GM18868 (cell line): Measurements from ENCODE around the gene LPAR3.
A peak's percentile ranks its signal among the peaks of the same experiment; 100 is the strongest.
"Not testable (repeated sequence)": the region's sequence is repeated elsewhere in the genome, so short reads cannot be mapped to it uniquely, and the experiment has no call there.

ENCODE experiments used
- ATAC-seq: cut with Tn5 transposase; IDR thresholded peaks from one replicate; pipeline ENCODE4 v1.9.1; 2021; ENCODE audit warnings: mild to moderate bottlenecking, moderate library complexity; ENCODE audit not compliant: unreplicated experiment

Gene LPAR3, protein sequence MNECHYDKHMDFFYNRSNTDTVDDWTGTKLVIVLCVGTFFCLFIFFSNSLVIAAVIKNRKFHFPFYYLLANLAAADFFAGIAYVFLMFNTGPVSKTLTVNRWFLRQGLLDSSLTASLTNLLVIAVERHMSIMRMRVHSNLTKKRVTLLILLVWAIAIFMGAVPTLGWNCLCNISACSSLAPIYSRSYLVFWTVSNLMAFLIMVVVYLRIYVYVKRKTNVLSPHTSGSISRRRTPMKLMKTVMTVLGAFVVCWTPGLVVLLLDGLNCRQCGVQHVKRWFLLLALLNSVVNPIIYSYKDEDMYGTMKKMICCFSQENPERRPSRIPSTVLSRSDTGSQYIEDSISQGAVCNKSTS

DNA sequence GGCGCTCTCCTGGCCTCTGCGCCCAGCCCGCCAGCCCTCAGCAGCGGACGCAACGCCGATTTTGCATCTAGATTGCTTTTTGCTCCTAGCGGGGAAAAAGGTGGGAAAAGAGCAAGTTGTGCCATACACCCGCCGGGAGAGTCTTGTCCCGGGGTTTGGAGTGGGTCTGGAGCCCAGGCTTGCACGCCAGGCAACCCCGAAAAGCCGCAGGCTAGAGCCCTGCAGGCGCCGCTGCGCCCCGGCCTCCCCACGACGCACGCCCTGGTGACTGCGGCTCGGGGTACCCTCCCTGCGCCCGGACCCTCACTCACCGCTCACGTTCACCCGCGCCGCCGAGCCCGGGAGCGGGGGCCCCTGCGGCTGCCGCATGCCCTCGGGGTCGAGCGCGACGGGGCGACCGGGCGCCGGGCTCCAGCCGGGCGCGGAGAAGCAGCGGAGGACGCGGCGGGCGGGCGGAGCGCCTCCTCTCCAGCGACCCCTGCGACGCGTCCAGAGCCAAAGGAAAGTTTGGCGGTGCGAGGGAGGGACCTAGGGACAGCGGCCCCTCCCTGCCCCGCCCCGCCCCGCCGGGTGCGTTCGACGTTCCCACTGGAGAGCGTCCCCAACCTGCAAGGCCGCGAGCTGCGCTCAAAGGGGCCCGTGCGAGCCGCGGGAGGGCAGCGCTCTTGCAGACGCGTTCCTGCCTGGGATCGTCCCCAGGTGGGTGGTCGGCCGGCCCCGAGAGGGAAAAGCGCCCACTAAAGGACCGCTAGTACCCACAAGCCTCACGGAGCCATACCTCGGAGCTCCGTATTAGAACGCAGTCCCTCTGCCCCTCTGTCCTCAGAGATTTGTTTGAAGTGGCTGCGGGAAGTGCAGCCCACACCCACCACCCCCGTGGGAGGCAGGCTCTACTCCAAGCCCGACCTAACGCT lies at the start of gene LPAR3:
LPAR3 (minus strand) TSS at position 502 of the 914 bp plus-strand sequence. CDS start 27,086 bp downstream, outside the sequence.
- no peak for ATAC-seq

GRCh38 chr1:84941843-84942242 lies 48.8 kb upstream of the LPAR3 start:
- no peak for ATAC-seq

- no peak for ATAC-seq
These were observed 47.5 kb upstream of the LPAR3 start for GRCh38 chr1:84940481-84940880.

DNA sequence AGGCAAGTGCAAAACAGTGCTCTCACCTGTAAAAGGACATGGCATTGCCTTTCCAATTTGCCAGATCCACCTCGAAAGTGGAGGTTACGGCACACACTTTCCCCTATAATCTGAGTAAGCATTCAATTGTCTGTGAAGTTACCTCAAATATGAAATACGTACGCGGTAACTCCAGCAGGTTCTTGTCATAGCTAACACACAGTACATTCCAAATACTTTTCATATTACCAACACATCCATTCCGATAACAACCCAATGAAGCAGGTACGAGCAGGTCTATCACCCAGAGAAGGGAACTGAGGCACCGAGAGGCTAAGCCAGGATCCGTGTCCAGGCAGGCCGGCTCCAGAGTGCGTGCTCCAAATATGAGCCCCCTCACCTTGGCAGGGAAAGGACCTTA lies 46.8 kb upstream of the LPAR3 start:
- ATAC-seq = no peak

DNA sequence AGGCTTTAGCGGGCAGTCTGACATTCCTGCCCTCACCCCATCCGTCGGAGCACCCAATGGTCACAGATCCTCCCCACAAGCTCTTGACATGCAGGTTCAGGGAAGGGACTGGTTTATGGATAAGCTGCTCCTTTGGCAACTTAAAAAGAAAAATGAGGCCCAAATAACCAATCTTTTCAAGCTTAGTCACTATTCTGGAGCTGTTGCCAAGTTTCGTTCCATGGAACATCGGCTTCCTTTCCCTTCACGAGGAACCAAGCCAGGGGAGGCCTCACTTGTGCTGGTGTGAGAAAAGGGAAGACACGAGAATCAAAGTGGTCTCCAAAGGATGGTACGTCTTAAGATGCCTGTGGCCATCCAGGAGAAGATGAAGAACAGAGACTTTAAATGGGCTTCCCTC lies 46.1 kb upstream of the LPAR3 start:
- ATAC-seq = no peak

GRCh38 chr1:84936116-84936810 lies 43.3 kb upstream of the LPAR3 start:
- peak; percentile 40 for ATAC-seq

DNA sequence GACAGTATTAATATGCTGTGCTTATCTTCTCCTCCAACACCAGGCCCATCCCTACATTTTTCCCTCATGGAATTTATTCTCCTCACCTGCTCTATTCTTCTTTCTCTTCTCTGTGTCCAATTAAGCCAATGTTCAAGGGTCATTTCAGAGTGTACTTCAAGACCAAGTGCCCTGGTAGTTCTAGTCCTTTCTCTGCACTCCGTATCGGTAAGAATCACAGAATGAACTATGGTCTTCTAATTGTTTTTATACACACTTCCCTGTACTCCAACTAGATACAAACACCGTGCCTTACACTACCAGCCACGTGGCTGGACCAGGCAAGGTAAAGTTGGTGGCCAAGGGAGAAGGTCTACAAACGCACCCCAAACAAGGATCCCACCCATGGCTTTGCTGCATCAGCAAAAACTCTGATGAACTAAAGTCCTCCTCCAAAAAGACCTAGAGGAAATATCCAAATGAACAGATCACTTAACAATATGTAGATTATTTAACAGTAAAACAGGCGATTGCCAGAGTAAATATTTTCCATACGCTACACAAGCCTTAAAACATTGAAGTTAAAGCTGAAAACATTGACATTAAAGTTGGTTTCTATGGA lies 40.1 kb upstream of the LPAR3 start:
- no peak for ATAC-seq

GRCh38 chr1:84930831-84931230 lies 37.8 kb upstream of the LPAR3 start:
- ATAC-seq = no peak

DNA sequence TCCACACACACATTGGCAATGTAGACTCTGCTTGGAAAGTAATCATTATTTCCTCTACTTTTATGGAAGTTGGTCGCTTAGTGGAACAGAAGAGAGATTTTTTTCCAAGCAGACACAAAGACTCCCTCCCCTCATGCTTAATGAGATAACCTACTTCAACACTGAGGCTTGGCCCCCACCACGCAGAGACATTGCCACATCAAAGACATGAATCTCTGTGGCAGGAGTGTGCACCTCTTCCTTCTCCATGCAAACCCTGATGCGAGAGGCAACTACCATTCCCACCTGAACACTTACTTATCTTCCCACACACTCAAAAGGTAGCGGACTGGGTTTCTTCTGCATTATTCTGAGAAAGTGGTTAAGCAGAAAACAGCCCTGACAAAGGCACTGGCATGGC lies 37.3 kb upstream of the LPAR3 start:
- ATAC-seq = no peak

GRCh38 chr1:84929581-84929980 lies 36.6 kb upstream of the LPAR3 start:
- ATAC-seq = no peak

DNA sequence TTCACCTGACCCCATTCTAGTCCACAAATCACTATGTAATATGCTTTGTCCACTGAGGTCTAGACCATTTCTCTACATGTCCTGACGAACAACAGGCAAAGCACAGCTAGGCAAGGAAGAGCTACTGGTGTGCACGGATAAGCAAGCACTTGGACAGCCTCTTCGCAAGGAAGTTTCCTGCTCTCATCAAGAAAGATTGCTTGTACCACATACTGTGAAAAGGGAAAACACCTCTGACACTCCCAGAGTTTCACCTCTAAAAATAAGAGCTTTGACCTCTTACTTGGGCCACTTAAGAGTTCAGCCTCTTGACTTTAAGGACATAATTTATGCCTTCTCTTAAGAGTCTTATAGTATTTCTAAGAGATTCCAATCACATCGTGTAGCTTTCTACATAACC lies 36.0 kb upstream of the LPAR3 start:
- no peak for ATAC-seq

DNA sequence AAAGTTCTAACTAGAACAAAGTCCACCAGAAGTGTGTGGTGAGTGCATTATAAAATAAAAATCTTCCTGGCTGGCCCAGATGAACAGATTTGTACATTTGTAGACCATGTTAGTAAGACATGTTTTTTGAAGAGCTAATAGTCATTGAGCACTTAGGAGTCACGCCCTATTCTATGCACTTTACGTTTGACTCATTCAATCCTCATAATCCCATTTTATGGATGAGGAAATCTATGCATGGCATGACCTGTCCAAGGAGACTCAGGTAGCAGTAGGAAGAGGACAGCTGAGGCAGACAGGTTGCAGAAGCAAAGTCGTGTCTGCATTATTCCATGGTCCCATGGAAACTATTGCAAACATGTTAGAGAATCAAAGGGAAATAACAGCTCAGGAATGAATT lies 30.3 kb upstream of the LPAR3 start:
- ATAC-seq = no peak

DNA sequence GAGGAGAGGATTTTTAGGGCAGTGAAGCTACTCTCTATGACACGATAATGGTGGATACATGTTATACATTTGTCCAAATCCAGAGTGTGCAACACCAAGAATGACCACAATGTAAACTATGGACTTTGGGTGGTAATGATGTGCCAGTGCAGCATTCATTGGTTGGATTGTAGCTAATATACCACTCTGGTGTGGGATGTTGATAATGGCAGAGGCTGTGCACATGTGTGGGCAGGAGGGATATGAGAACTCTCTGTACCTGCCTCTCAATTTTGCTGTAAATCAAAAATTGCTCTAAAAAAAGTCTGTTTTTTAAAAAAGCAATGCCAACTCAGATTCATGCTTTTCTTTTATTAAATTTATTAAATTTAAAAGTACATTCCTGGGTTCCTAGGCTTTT lies 27.2 kb upstream of the LPAR3 start:
- ATAC-seq = no peak

DNA sequence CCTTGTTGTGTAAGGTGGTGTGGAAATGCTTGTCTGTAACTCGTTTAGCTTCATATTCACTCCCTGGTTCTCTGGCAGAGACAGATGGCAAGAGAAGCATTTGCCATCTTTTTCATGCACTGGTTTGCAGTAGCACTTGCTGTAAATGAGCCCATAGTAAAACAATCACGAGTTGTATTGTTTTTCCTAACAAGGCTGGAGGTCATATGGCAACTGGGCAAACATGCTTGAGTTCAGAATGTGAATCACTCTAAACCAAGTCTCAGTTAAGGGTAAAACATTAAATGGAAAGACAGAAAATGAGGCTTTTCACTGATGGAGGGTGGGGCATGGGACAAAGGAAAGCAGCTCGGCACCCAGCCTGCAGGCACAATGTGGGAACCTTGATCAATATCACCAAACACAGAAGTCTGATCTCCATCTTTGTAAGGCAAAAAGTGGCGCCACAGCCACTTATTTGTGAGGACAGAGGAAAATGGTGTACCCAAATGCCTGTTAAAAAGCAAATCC lies 26.5 kb upstream of the LPAR3 start:
- no peak for ATAC-seq

- ATAC-seq = no peak
These were observed 25.8 kb upstream of the LPAR3 start for GRCh38 chr1:84918726-84919336.

DNA sequence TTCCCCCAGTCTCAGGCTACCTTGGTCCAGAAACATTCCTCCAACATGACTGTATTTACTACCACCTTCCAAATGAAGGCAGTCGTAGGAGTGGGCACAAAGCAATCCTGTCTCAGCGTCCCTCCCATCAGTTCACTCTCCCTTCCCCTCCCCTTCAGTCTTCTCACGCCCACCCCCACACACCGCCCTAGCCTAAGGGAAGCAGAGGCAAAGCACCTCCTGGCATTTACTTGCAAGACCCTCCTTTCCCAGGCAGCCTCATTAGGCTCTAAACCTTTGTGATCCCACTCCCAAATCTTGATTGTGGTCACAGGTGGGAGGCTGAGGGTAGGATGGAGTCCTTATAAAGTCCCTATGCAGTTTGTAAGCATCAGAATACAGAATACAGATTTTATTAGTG lies 23.9 kb upstream of the LPAR3 start:
- ATAC-seq = no peak

GRCh38 chr1:84913555-84913892 lies 20.5 kb upstream of the LPAR3 start:
- no peak for ATAC-seq

GRCh38 chr1:84912726-84913554 lies 19.9 kb upstream of the LPAR3 start:
- no peak for ATAC-seq

DNA sequence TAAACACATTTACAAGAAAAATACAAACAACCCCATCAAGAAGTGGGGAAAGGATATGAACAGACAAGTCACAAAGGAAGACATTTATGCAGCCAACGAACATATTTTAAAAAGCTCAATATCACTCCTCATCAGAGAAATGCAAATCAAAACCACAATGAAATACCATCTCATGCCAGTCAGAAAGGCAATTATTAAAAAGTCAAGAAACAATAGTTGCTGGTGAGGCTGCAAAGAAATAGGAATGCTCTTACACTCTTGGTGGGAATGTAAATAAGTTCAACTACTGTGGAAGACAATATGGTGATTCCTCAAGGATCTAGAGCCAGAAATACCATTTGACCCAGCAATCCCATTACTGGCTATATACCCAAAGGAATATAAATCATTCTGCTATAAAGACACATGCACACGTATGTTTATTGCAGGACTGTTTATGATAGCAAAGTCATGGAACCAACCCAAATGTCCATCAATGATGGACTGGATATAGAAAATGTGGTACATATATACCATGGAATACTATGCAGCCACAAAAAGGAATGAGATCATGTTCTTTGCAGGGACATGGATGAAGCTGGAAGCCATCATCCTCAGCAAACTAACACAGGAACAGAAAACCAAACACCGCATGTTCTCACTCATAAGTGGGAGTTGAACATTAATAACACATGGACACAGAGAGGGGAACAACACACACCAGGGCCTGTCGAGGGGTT lies 15.9 kb upstream of the LPAR3 start:
- not testable (repeated sequence) for ATAC-seq
